ENCODE measurements around the gene LARGE1.

The LARGE1 gene

DNA sequence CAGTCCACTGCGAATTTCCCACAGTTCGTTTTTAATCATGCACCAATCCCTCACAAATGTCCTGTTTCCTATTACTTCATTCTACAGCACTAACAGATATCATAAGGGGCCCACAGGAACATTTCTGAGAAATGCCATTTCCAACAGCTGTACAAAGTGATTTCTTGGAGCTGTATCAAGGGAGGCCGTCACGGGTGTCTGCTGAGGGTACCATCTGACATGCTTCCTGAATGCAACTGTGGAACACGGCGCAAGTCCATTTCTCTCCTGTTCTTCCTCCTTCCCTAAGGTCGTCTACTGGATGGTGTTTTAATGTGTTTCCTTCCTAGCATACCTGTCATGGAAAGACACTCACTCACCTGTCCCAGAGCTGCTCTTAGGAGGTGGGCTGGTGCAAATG, 320.7 kb downstream of the LARGE1 start:
- in situ Hi-C loops (cut with MboI; ENCODE audit: low sequenced_read_pairs, unreplicated experiment), result no loop called here
- TF ChIP-seq, protein P1, sequence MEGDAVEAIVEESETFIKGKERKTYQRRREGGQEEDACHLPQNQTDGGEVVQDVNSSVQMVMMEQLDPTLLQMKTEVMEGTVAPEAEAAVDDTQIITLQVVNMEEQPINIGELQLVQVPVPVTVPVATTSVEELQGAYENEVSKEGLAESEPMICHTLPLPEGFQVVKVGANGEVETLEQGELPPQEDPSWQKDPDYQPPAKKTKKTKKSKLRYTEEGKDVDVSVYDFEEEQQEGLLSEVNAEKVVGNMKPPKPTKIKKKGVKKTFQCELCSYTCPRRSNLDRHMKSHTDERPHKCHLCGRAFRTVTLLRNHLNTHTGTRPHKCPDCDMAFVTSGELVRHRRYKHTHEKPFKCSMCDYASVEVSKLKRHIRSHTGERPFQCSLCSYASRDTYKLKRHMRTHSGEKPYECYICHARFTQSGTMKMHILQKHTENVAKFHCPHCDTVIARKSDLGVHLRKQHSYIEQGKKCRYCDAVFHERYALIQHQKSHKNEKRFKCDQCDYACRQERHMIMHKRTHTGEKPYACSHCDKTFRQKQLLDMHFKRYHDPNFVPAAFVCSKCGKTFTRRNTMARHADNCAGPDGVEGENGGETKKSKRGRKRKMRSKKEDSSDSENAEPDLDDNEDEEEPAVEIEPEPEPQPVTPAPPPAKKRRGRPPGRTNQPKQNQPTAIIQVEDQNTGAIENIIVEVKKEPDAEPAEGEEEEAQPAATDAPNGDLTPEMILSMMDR (IDR thresholded peaks at IDR 0.05; ENCODE audit: borderline replicate concordance, control extremely low read depth, extremely low read depth, insufficient read depth, missing control alignments), result no peak

DNA sequence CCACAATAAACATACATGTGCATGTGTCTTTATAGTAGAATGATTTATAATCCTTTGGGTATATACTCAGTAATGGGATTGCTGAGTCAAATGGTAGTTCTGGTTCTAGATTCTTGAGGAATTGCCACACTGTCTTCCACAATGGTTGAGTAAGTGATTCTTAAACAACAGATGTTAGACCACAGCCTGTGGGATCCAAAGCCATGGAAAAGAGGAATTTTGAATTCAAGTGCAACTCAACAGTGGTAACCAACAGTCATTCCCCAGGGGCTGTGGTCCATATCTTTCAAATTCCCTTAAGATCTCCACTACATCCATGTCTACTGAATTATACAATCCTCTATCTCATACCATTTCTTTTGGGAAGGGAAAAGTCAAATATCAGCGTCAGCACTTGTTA, 321.5 kb downstream of the LARGE1 start:
- in situ Hi-C loops (cut with MboI; ENCODE audit: low sequenced_read_pairs, unreplicated experiment), result no loop called here
- DNase-seq (ENCODE audit: low spot score), result no peak
- TF ChIP-seq, protein P1 (IDR thresholded peaks at IDR 0.05; ENCODE audit: borderline replicate concordance, control extremely low read depth, extremely low read depth, insufficient read depth, missing control alignments), result no peak

More for the DNA sequence above, 320.7 kb downstream of the LARGE1 start:
- DNase-seq (ENCODE audit: low spot score), result no peak

DNA sequence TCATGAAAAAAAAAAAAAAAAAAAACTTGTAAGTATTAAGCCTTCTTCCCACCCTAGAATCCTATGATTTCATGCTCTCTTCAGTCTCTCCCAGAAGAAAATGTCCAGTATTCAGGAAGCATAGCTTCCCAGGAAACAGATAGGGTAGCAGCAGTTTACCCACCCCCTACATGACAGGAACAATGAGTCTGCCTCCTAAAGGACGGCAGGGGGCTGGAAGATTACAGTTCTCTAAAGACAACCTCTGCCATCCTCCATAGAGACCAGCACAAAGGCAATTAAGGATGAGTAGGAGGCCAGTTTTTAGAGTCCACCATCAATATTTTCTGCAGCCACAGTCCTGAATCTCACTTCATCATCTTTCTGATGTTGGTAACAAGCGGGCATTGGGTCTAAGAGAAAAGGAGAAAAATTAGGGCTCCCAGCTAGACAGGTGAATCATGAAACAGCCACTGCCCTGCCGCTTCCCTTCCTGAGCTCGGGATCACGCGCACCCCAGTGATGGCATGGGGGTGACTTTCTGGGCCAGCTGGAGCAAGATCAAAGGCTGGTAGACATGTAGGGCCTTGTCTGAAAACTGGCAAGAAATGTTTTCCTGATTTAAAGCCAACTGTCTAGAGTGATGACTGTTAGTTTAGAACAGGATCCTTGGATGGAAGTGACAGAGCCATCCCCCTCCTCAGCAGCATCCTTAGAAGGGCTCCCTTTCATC, 322.8 kb downstream of the LARGE1 start:
- TF ChIP-seq, protein P1 (IDR thresholded peaks at IDR 0.05; ENCODE audit: borderline replicate concordance, control extremely low read depth, extremely low read depth, insufficient read depth, missing control alignments), result no peak
- in situ Hi-C loops (cut with MboI; ENCODE audit: low sequenced_read_pairs, unreplicated experiment), result no loop called here
- DNase-seq (ENCODE audit: low spot score), result no peak

DNA sequence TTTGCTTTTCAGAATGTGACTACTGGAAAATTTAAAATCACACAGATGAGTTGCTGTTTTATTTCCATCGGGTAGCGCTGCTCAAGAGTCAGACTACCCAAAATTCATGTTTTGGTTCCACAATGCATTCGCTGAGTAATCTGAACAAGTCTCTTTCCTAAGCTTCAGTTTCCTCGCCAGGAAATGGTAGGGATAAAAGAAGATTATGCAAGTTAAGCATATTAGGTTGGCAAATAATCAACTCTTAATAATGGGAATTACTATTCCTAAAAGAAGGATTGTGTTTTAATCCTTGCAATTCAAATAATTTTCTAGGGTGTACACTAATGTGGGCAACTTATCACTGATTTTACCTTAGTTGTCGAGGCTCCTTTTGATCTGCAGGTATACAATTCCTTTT, 326.5 kb downstream of the LARGE1 start:
- no peak for DNase-seq (ENCODE audit: low spot score)
- in situ Hi-C loops (cut with MboI; ENCODE audit: low sequenced_read_pairs, unreplicated experiment), result no loop called here
- TF ChIP-seq, protein P1 (IDR thresholded peaks at IDR 0.05; ENCODE audit: borderline replicate concordance, control extremely low read depth, extremely low read depth, insufficient read depth, missing control alignments), result no peak

DNA sequence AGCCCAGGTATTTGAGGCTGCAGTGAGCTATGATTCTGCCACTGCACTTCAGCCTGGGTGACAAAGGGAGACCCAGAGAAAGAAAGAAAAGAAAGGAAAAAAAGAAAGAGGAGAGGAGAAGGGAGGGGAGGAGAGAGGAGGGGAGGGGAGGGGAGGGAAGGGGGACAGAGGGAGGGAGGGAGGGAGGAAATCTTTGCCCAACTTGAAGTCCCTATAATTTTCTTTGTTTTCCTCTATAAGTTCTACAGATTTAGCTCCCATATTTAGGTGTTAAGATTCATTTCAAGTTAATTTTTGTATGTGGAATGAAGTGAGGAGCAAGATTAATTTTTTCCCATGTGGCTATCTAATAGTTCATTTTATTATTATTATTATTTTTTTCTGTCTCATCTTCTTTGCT, 328.3 kb downstream of the LARGE1 start:
- no peak for DNase-seq (ENCODE audit: low spot score)
- in situ Hi-C loops (cut with MboI; ENCODE audit: low sequenced_read_pairs, unreplicated experiment), result no loop called here

DNA sequence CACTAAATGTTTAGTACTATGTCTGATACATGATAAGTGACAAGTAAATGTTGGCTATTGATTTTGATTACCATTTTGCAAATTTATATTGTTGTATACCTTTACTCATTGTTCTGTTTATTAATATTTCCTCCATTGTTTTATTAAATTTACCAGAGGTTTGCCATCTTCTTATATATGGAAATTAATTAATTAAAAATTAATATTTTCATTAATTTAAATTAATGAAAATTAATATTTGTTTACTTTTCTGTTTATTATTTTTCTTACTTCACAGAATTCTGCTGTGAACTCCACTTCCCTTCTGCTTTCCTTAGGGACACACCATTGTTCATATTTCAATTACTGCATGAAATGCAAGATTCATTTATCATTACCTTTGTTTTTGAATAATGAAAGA, 331.0 kb downstream of the LARGE1 start:
- in situ Hi-C loops (cut with MboI; ENCODE audit: low sequenced_read_pairs, unreplicated experiment), result no loop called here
- no peak for DNase-seq (ENCODE audit: low spot score)
- TF ChIP-seq, protein P1 (IDR thresholded peaks at IDR 0.05; ENCODE audit: borderline replicate concordance, control extremely low read depth, extremely low read depth, insufficient read depth, missing control alignments), result no peak

More for the DNA sequence above, 328.3 kb downstream of the LARGE1 start:
- TF ChIP-seq, protein P1 (IDR thresholded peaks at IDR 0.05; ENCODE audit: borderline replicate concordance, control extremely low read depth, extremely low read depth, insufficient read depth, missing control alignments), result no peak
